Activated T-cell treated with anti-CD3 and anti-CD28 coated beads, Interleukin-2, amount 50 U/mL, for 48 hours (primary cell): ENCODE data around the gene USP6NL.
"Not testable (repeated sequence)": the region's sequence is repeated elsewhere in the genome, so short reads cannot be mapped to it uniquely, and the experiment has no call there.

Experiments
- DNase-seq, 2 experiments: peaks; one replicate each; pipeline ENCODE4 v3.0.0-alpha.2; 2020

The USP6NL gene

DNA sequence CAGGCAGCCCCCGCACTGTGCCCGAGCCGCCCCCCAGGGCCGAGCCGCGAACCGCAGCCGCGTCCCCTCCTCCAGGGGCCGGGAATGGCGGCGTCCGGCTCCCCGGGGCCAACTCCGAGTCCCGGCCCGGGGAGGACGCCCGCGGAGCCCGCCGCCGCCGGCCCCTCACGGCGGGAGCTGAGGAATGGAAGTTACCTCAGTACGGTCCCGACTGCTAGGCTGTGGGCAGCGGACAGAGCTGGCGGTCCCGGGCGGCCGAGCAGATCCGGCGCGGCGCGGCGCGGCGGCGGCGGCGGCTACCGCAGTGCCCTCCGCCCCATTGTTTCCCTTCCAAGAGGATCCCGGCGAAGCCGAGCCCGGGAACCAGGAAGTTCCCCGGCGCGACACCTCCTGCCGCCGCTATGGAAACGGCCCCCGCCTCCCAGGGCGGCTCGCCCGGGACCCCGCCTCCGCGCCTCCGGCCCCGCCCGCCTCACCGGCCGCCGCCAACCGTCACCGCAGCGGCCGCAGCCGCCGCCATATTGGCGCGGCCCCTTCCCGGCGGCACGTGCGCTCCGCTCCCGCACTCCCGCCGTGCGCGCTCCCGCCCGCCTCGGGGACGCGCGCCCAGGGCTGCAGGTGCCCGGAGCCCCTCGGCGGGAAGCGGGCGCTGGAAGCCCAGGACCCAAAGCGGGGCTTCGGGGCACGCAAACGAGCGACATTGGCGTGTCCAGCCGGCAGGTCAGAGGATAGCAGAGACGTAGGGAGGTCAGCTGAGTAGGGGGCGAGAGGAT is at the start of gene USP6NL:
TSS of gene USP6NL (minus strand) at position 403 of the 773 bp plus-strand sequence. CDS start 14,016 bp downstream, outside the sequence.
- DNase-seq, result peak; percentile 60 to 72

- no peak for DNase-seq
Observed at GRCh38 chr10:11658801-11659368, 47.4 kb upstream of the USP6NL start.

- no peak for DNase-seq
Observed at GRCh38 chr10:11655836-11656235, 44.4 kb upstream of the USP6NL start.

GRCh38 chr10:11654659-11655058 is 43.2 kb upstream of the USP6NL start:
- no peak for DNase-seq

DNA sequence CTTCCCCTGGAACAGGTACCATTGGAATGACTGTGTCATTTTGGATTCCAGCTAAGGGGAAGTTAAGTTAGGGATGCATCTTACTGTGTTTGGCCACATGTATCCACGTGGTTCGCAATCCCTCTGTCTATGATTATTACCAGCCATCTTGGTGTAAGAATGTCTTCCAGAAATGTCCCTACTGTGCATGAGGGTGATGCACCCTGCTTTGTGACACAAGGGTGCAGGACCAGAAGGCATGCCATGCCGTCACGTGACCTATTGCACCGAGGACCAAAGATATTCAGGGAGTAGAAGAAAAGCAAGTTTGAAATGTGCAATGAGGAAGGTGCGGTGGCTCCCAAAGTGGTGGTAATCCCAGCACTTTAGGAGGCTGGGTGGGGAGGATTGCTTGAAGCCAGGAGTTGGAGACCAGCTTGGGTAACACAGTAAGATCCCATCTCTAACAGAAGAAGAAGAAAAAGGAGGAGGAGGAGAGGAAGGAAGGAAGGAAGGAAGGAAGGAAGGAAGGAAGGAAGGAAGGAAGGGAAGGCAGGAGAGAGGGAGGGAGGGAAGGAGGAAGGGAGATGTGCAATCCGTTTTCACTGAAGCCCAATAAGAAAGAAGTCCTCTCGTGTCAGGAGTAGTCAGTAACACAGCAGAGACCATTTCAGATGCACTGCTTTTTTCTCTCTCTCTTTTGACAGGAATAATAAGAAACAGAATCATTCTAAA is 42.5 kb upstream of the USP6NL start:
- DNase-seq, result no peak

DNA sequence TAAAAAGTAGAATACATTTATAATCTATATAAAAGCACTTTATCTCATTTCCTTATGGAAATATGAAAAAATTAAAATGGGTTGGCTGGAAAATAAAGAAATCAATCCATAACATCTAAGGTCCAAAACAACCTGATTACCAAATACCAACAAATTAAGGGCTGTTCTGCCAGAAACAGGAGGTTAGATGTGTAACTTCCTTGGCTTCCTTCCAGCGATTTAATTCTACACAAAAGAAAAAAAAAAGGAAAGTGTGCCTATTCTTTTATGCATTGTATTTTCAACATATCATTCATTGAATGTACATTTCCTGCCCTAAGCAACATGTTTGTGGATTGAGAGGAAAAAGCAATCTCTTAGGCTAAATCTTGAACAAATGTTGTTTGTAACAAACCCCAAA is 36.2 kb upstream of the USP6NL start:
- DNase-seq, result no peak

DNA sequence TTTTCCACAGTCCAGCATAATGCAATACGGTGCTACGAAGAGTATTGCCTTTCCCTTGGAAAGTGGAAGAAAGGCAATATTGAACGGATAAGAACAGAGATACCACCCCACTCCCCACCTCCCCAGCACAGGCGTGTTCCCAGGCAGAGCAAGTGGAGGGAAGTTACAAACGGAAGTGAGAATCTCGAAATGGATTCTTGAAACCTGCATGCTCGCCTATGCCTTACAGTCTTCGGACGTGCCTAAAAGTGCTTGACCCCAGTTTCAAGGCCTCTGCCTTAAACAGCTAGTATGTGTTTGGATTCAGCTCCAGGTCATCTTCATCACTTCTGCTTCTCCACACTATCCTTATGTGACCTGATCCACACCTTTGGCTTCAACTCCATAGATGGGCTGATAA is 35.0 kb upstream of the USP6NL start:
- DNase-seq, result no peak

DNA sequence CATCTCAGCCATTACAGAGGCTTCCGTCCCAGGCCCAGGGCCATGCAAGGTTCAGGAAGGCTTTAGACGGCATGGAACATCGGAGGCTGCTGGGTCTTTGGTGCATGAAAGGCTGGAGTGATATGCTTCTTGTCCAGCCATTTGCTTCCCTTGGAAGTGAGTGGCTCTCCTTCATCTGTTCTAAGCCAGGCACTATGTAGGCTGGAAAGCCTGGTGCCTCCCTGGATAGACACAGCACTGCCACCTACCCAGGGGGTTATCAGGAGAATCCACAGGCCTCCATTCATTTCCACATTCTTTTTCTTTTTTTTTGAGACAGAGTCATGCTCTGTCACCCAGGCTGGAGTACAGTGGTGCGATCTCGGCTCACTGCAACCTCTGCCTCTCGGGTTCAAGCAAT is 31.6 kb upstream of the USP6NL start:
- DNase-seq, result no peak

DNA sequence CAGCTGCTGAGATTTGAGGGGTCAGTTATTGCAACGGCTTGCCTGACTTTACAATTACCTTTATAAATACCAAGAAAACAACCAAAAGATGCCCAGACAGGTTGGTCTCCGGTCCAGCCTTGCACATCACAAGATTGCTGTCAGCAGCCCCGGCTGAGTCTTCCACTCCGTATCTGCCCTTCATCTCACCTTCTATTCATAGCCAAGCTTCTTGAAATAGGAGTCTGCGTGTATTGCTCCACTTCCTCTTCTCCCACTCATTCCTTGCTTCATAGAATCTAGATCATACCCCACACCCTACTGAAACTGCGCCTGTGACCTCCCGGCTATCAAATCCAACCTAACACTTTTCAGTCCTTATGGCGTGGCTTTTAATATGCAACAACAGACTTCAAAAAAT is 31.1 kb upstream of the USP6NL start:
- DNase-seq, result no peak

GRCh38 chr10:11639849-11640764 is 28.7 kb upstream of the USP6NL start:
- DNase-seq, result no peak

DNA sequence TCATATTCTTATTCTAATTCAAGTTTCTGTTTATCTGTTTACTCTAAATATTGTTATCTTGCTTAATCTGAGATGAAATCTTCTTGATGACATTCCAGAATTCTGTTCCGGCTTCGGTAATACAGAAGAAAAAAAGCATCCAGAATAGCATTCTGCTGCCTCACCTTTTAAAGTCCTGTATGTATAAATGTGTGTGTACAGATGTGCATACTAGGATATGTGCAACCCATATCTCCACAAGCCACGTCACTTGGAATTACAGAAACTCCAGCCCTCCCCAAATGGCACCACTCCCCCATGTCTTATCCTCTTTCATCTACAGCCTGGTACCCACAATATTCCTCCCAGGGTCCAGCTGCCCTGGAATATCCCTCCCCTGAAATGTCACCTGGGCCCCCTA is 27.9 kb upstream of the USP6NL start:
- no peak for DNase-seq

GRCh38 chr10:11638055-11638698 is 26.7 kb upstream of the USP6NL start:
- DNase-seq, result no peak

DNA sequence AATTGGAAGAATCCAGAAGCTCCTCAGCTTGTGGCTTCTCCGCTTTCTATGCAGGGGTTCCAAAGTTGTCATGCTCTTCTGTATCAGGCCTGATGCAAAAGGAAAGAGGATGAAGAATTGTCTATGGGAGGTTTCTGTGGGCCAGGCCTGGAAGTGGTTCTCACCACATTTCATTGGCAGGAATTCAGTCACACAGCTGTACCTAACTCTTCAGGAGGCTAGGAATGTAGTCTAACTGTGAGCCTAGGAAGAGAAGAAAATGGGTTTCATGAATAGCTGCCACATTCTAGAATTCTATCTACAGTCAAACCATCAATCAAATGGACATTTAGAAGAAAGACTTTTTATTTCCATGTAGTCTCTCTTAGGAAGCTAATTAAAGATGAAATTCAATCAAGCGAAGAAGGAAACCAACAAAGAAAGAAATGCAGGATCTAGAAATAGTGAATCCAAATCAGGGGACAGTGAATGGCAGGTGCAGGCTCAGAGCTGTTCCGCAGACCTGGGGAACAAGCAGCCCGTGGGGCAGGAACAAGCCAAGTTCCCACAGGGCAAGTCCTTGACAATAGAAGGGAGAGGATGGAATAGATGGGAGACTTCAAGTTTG is 25.4 kb upstream of the USP6NL start:
- no peak for DNase-seq

- peak in 1 of 2 experiments; percentile 27 for DNase-seq
Observed at GRCh38 chr10:11631890-11632587, 20.6 kb upstream of the USP6NL start.

GRCh38 chr10:11631291-11631690 is 19.8 kb upstream of the USP6NL start:
- DNase-seq, result no peak

DNA sequence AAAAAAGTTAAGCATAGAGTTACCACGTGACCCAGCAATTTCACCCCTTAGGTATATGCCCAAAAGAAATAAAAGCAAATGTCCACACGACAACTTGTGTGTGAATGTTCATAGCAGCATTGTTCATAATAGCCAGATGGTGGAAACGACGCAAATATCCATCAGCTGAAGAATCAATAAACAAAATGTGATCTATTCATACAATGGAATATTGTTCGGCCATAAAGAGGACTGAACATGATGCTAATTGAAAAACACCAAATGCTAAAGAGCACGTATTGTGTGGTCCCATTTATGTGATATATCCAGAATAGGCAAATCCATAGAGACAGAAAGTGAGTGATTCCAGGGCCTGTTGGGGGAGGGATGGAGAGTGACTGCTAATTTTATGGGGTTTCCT is 18.3 kb upstream of the USP6NL start:
- no peak for DNase-seq

DNA sequence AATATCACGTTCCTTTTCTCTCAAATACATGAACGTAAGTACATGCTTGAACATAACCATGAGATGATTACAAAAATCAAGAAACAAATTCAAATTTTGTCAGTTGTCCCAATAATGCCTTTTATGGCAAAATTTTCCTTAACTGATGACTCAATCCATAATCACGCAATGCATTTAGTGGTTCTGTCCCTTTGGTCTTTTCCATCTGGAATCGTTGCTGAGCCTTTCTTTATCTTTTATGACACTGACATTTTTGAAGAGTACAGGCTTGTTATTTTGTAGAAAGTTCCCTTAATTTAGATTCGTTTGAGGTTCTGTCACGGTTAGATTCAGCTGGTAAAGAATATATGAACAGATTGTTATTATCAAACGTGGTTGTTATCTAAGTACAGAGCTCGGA is 16.5 kb upstream of the USP6NL start:
- not testable (repeated sequence) for DNase-seq

DNA sequence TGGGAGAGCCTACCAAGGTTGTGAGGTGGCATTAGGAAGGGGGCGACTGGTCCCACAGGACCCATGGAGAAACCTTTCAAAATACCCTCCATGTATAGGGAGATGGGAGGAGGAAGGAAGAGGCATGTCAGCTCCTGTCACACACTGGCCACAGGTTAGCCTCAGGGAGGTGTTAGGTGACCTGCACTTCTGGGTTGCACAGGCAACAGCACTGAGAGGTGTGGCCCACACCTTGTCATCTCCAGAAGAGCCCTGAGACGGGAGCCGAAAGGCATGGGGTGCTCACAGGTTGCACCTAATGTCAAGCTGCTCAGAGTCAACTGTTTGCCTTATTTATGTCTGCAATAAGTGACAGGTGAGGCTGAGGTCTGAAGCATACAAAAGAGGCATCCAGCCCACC is 14.6 kb upstream of the USP6NL start:
- no peak for DNase-seq

- no peak for DNase-seq
Observed at GRCh38 chr10:11625019-11625735, 13.7 kb upstream of the USP6NL start.

DNA sequence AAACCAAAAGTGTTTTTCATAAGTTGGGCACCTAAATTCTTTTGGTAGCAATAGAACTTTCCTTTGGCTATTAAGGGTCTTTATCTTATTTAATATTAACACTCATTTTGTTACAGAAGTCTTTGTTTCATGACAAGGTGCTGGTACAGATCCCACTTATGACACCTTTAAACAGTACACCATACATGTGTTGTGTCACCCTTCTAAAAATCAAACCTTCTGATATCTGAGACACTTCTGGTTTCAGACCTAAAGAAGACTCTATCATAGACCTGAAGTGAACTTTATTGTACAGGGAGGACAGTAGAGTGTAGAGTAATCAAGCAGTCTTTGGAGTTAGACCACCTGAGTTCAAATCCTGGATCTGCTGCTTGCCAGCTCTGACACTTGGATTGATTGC is 5.8 kb upstream of the USP6NL start:
- DNase-seq, result no peak

GRCh38 chr10:11616021-11616420 is 4.6 kb upstream of the USP6NL start:
- no peak for DNase-seq
